Neural progenitor cell (in vitro differentiated cells): ENCODE measurements around the gene GLRX. TPM values are rescaled to one million over a fixed set of nuclear protein-coding genes. Genes with fewer than 3 reads are reported as not detected.

ENCODE experiments used
- DNase-seq: peaks from one replicate; pipeline ENCODE4 v3.0.0-alpha.2; 2016; ENCODE audit warnings: low spot score
- H2AFZ ChIP-seq: fragments of 200-600 bp; sonication (generic); replicated peaks from 2 replicates; pipeline ENCODE4 v1.6.1; 2016; ENCODE audit warnings: antibody characterized with exemption
- H3F3A ChIP-seq: fragments of 200-600 bp; sonication (generic); 2 replicates; pipeline ENCODE4 v1.6.1; 2016; ENCODE audit warnings: antibody characterized with exemption, low read depth
- H3K27ac ChIP-seq: fragments of 200-600 bp; sonication (generic); 2 replicates; pipeline ENCODE4 v1.5.1; 2016; ENCODE audit warnings: mild to moderate bottlenecking
- H3K27me3 ChIP-seq: fragments of 200-600 bp; sonication (generic); 2 replicates; pipeline ENCODE4 v1.6.1; 2016; ENCODE audit warnings: mild to moderate bottlenecking, moderate library complexity
- H3K36me3 ChIP-seq: fragments of 200-600 bp; sonication (generic); 2 replicates; pipeline ENCODE4 v1.5.1; 2016
- H3K4me1 ChIP-seq: fragments of 200-600 bp; sonication (generic); 2 replicates; pipeline ENCODE4 v1.6.1; 2016; ENCODE audit warnings: mixed run types
- H3K4me2 ChIP-seq: fragments of 200-600 bp; sonication (generic); 2 replicates; pipeline ENCODE4 v1.6.1; 2016
- H3K4me3 ChIP-seq: fragments of 200-600 bp; sonication (generic); 2 replicates; pipeline ENCODE4 v1.5.1; 2016
- H3K79me2 ChIP-seq: fragments of 200-600 bp; sonication (generic); 2 replicates; pipeline ENCODE4 v1.6.1; 2016; ENCODE audit warnings: low read depth
- H3K9ac ChIP-seq: fragments of 200-600 bp; sonication (generic); 2 replicates; pipeline ENCODE4 v1.6.1; 2016
- H3K9me3 ChIP-seq: fragments of 200-600 bp; sonication (generic); 2 replicates; pipeline ENCODE4 v1.5.1; 2016; ENCODE audit warnings: low read depth
- H4K20me1 ChIP-seq: fragments of 200-600 bp; sonication (generic); 2 replicates; pipeline ENCODE4 v1.6.1; 2016; ENCODE audit warnings: low read depth
- H3K27ac Mint-ChIP-seq: 3 replicates; pipeline ENCODE4 v1.8.0; 2021; ENCODE audit warnings: mixed read lengths
- H3K27me3 Mint-ChIP-seq: 2 replicates; pipeline ENCODE4 v1.8.0; 2022; ENCODE audit warnings: low read depth, mild to moderate bottlenecking, inconsistent platforms, moderate library complexity, mixed read lengths; ENCODE audit not compliant: insufficient read depth
- H3K36me3 Mint-ChIP-seq: 3 replicates; pipeline ENCODE4 v1.8.0; 2021; ENCODE audit warnings: mixed read lengths
- H3K4me1 Mint-ChIP-seq: 3 replicates; pipeline ENCODE4 v1.8.0; 2021; ENCODE audit warnings: mixed read lengths
- H3K4me3 Mint-ChIP-seq: 3 replicates; pipeline ENCODE4 v1.8.0; 2021; ENCODE audit warnings: mild to moderate bottlenecking, moderate library complexity, mixed read lengths
- H3K9me3 Mint-ChIP-seq: 3 replicates; pipeline ENCODE4 v1.8.0; 2020; ENCODE audit warnings: mixed read lengths
- EZH2 ChIP-seq: fragments of 200-600 bp; sonication (generic); IDR thresholded peaks from 2 replicates; pipeline ENCODE4 v1.6.1; 2017; ENCODE audit warnings: antibody characterized with exemption, mild to moderate bottlenecking, moderate library complexity
- EZH2phosphoT487 ChIP-seq: fragments of 200-600 bp; sonication (generic); IDR thresholded peaks from 2 replicates; pipeline ENCODE4 v1.6.1; 2017; ENCODE audit warnings: antibody characterized with exemption
- total RNA-seq: library from RNA; depleted of rRNA; stranded (reverse); fragments of >200 nt; gene quantifications from 2 replicates; pipeline ENCODE4 v1.2.3, GENCODE V29; 2015; ENCODE audit warnings: low replicate concordance
- TF ChIP-seq, protein P1 (sequence below): fragments of 200-600 bp; sonication (generic); IDR thresholded peaks from 2 replicates; pipeline ENCODE4 v1.5.1; 2017; ENCODE audit warnings: antibody characterized with exemption, mild to moderate bottlenecking

GLRX gene
- total RNA-seq, 1 donor from 2014 or later, result 15.1 TPM

DNA sequence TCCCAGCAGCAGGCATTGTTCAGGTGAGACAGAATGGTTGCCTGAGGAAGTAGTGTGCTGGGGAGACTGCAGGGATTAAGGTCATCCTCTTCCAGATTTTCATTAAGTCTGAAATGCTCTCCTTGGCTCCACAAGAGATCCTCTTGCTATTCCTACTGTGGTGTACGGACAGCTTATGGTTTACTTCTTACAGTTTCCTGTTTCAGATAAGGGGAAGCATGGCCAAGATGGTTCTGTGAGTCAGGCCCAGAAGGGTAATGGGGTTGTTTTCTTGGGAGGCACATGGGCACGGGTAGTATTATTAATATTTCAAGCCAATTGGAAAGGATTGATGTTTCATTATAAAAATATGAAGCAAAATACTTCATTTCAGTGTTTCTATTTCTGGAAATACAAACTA lies 42.9 kb downstream of the GLRX start:
- no peak for DNase-seq
- Histone ChIP-seq H3K36me3 (no peaks in the 10 kb centered on the region), H3K4me2 (no peak overlapping the region), H3K9me3 (no peaks in the 10 kb centered on the region), H3K27me3 (no peaks in the 10 kb centered on the region), H3K9ac (no peak overlapping the region), H3K4me1 (peaks cover 4% of the 10 kb centered on the region), H3K79me2 (no peaks in the 10 kb centered on the region), H3K4me3 (no peak overlapping the region), H3K27ac (no peak overlapping the region), H2AFZ (peak overlapping the region; percentile 79), H4K20me1 (no peaks in the 10 kb centered on the region), H3F3A (no peaks in the 10 kb centered on the region)
- peaks cover 3% of the 10 kb centered on the region for H3K27me3 Mint-ChIP-seq
- peaks cover 13% of the 10 kb centered on the region for H3K36me3 Mint-ChIP-seq
- no peak overlapping the region for H3K4me3 Mint-ChIP-seq
- TF ChIP-seq, protein P1, sequence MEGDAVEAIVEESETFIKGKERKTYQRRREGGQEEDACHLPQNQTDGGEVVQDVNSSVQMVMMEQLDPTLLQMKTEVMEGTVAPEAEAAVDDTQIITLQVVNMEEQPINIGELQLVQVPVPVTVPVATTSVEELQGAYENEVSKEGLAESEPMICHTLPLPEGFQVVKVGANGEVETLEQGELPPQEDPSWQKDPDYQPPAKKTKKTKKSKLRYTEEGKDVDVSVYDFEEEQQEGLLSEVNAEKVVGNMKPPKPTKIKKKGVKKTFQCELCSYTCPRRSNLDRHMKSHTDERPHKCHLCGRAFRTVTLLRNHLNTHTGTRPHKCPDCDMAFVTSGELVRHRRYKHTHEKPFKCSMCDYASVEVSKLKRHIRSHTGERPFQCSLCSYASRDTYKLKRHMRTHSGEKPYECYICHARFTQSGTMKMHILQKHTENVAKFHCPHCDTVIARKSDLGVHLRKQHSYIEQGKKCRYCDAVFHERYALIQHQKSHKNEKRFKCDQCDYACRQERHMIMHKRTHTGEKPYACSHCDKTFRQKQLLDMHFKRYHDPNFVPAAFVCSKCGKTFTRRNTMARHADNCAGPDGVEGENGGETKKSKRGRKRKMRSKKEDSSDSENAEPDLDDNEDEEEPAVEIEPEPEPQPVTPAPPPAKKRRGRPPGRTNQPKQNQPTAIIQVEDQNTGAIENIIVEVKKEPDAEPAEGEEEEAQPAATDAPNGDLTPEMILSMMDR, result no peak
- TF ChIP-seq EZH2, result no peak
- TF ChIP-seq EZH2phosphoT487, result no peak
- no peaks in the 10 kb centered on the region for H3K4me1 Mint-ChIP-seq
- no peaks in the 10 kb centered on the region for H3K9me3 Mint-ChIP-seq
- no peak overlapping the region for H3K27ac Mint-ChIP-seq

DNA sequence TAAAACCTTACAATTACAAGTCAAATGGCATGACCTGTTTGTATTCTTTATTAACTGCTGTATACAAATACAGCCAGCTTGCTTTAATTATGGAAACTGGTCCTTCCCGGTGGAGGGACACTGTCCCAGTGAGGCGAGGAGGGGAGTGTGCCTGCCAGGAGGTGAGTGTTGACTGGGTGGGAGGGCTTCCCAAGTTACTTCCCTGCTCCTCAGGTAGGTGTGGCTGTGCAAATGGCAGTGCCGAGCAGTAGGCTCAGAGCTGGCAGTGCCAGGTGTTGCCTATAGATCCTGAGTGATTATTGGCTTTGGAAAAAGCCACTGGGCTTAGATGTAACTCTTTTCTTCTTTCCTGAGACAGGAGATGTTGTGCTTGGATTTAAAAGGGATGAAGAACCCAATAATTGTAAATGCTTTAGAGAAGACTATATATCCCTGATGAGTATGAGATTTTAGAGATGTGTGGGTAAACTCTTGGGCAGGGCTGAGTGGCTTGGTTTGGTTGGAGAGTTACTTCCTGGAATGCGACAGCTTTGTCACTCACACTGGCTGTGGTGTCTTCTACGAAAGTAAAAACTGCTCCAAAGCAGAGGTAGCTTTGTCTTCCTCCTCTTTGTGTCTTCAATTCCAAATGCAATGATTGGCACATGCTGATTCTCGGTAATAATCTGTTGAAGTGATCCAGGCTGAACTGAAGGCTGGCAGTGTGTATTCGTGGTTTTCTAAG lies 43.7 kb downstream of the GLRX start:
- peaks cover 5% of the 10 kb centered on the region for H3K36me3 Mint-ChIP-seq
- no peak for DNase-seq
- H3K9me3 Mint-ChIP-seq, result no peaks in the 10 kb centered on the region
- H3K9me3 ChIP-seq, result no peaks in the 10 kb centered on the region
- H3K4me2 ChIP-seq, result no peak overlapping the region
- peak overlapping the region; percentile 79 for H2AFZ ChIP-seq
- H3K36me3 ChIP-seq, result no peaks in the 10 kb centered on the region
- H3K27me3 ChIP-seq, result no peaks in the 10 kb centered on the region
- peaks cover 3% of the 10 kb centered on the region for H3K27me3 Mint-ChIP-seq
- H3K4me1 ChIP-seq, result peaks cover 4% of the 10 kb centered on the region
- TF ChIP-seq EZH2phosphoT487, result no peak
- H3K4me3 ChIP-seq, result no peak overlapping the region
- no peaks in the 10 kb centered on the region for H3K4me1 Mint-ChIP-seq
- no peak overlapping the region for H3K4me3 Mint-ChIP-seq
- no peaks in the 10 kb centered on the region for H4K20me1 ChIP-seq
- no peak overlapping the region for H3K27ac ChIP-seq
- H3F3A ChIP-seq, result no peaks in the 10 kb centered on the region
- H3K9ac ChIP-seq, result no peak overlapping the region
- no peak overlapping the region for H3K27ac Mint-ChIP-seq
- no peaks in the 10 kb centered on the region for H3K79me2 ChIP-seq

DNA sequence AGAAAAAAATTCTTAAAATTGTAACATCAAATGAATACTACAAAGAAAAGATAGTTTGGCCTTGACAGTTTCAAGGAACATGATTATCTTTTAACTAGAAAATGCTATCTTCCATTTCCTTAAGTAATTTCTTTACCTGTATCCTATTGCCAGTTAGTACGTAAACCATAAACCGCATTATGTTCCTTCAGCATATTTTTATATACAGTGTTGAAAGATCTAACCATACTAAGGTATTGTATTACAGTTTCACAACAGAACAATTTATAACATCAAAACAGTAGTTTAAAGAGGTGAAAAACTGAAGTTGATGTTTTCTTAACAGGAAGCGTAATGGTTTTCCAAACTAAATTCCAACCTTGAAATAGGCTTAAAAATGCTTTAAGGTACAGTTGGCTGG lies 45.1 kb downstream of the GLRX start:
- H3K36me3 ChIP-seq, result no peaks in the 10 kb centered on the region
- H3K36me3 Mint-ChIP-seq, result peaks cover 5% of the 10 kb centered on the region
- no peak overlapping the region for H2AFZ ChIP-seq
- H3K27me3 ChIP-seq, result no peaks in the 10 kb centered on the region
- H3F3A ChIP-seq, result no peaks in the 10 kb centered on the region
- H3K4me3 ChIP-seq, result no peak overlapping the region
- H3K27me3 Mint-ChIP-seq, result peaks cover 3% of the 10 kb centered on the region
- DNase-seq, result no peak
- H3K9ac ChIP-seq, result no peak overlapping the region
- H3K4me1 ChIP-seq, result peaks cover 4% of the 10 kb centered on the region
- TF ChIP-seq EZH2phosphoT487 (no peak), EZH2 (no peak)
- no peaks in the 10 kb centered on the region for H4K20me1 ChIP-seq
- no peaks in the 10 kb centered on the region for H3K9me3 ChIP-seq
- no peak overlapping the region for H3K4me3 Mint-ChIP-seq
- H3K27ac Mint-ChIP-seq, result no peak overlapping the region
- H3K4me2 ChIP-seq, result no peak overlapping the region
- no peaks in the 10 kb centered on the region for H3K79me2 ChIP-seq
- no peaks in the 10 kb centered on the region for H3K4me1 Mint-ChIP-seq
- no peaks in the 10 kb centered on the region for H3K9me3 Mint-ChIP-seq
- H3K27ac ChIP-seq, result no peak overlapping the region

DNA sequence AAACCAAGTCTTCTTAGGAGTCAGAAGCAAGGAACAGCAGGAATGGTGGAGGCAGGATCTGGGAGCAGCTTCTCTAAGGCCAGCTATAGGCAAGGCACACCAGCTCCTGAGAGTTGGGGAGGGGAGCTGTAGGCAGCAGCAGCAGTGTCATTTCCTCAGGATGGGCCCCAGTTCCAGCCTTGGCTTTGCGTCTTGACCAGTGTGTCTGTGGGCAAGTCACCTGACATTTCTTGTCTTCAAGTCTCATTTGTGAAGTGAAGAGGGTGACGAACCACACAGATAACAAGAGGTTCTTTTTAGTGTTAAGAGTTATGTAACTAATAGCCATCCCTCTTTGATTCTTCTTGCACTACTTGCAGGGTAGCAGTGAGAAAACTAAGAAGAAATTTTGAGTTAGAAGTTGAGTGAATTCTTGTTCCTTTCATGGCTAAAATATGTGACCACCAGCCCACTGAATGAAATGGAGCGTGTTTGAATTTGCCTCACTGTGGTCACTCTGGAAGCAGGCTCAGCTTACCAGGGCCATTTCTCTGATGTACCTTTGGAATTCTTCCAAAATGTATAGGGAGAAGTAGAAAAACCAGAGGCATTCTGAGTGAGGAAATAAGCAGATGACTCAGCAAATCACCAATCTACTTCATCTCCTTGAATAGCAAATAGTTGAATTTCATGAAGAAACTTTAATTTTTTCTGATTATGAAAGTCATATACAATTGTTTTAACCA lies 49.0 kb downstream of the GLRX start:
- Histone ChIP-seq H3K4me2 (no peak overlapping the region), H4K20me1 (no peaks in the 10 kb centered on the region)

More for the DNA sequence above, 49.0 kb downstream of the GLRX start:
- H3K27me3 ChIP-seq, result no peaks in the 10 kb centered on the region
- no peak overlapping the region for H3K27ac ChIP-seq
- Mint-ChIP-seq H3K36me3 (peaks cover 13% of the 10 kb centered on the region), H3K4me3 (no peak overlapping the region), H3K27ac (no peak overlapping the region), H3K27me3 (no peaks in the 10 kb centered on the region), H3K9me3 (no peaks in the 10 kb centered on the region), H3K4me1 (no peaks in the 10 kb centered on the region)
- H3K4me3 ChIP-seq, result no peak overlapping the region
- TF ChIP-seq EZH2phosphoT487 (no peak), EZH2 (no peak)
- TF ChIP-seq, protein P1, result no peak
- no peak for DNase-seq
- no peak overlapping the region for H3K9ac ChIP-seq
- H3K36me3 ChIP-seq, result no peaks in the 10 kb centered on the region
- H3K79me2 ChIP-seq, result no peaks in the 10 kb centered on the region
- no peaks in the 10 kb centered on the region for H3F3A ChIP-seq
- no peaks in the 10 kb centered on the region for H3K9me3 ChIP-seq
- no peak overlapping the region for H2AFZ ChIP-seq
- no peaks in the 10 kb centered on the region for H3K4me1 ChIP-seq
